ENCODE results near the gene MYH2.

The MYH2 gene

DNA sequence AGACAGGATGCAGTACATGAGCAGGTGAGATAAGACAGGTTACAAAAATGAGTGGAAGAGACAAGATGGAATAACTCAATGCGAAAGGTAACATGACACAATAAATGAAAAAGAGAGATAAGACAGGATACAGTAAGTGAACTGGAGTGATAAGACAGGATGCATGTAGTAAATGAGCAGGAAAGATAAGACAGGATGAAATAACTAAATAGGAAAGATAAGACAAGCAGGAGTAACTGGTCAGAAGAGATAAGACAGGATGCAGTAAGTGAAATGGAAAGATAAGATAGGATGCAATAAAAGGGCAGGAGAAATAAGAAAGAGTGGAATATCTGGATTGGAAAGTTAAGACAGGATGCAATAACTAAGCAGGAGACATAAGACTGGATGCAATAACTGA lies 71.8 kb downstream of the MYH2 start:
- no peaks in the 10 kb centered on the region for H3K36me3 Mint-ChIP-seq (ENCODE audit: low read depth)
- DNase-seq (ENCODE audit: low spot score) = no peak
- H3K9me3 Mint-ChIP-seq = peaks cover 8% of the 10 kb centered on the region
- no peak overlapping the region for H3K27ac Mint-ChIP-seq
- no peaks in the 10 kb centered on the region for H3K27me3 Mint-ChIP-seq (ENCODE audit: low read depth)
- no peaks in the 10 kb centered on the region for H3K4me1 Mint-ChIP-seq (ENCODE audit: low read depth)
- H3K4me3 Mint-ChIP-seq = no peak overlapping the region

DNA sequence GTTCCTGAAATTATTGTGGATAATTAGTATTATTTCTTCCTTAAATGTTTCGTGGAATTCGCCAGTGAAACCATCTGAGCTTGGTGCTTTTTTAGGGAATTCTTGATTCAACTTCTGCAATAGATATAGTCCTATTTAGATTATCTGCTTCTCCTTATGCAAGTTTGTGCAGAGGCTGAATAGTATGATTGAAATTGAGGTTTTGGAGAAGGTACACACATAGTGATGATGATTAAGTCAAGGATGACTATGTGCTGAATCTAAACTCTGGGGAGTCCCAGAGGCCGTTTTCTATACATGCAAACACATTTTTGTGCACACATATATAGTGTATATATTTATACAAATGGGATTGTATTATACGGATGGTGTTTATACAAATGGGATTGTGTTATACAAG lies 74.9 kb downstream of the MYH2 start:
- Mint-ChIP-seq H3K36me3 (ENCODE audit: low read depth) (no peaks in the 10 kb centered on the region), H3K27ac (no peak overlapping the region), H3K4me3 (no peak overlapping the region), H3K4me1 (ENCODE audit: low read depth) (no peaks in the 10 kb centered on the region), H3K9me3 (no peaks in the 10 kb centered on the region), H3K27me3 (ENCODE audit: low read depth) (no peaks in the 10 kb centered on the region)
- no peak for DNase-seq (ENCODE audit: low spot score)

DNA sequence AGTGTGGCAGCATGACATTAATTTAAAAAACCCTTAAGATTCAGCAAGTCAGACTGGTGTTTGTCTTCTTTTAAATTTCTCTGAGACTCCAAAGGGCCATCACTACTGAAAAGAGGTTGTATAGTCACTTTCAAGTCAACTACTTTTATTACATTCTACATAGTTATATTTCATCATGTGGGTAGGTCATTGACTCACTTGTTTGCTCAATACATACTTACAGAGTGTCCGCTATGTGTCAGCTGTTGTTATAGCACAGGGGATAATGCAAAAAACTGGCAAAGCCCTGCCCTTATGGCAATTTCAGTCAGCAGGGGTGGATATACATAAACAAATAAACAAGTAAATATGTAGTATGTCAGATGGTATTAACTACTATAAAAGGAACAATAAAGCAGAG lies 77.6 kb downstream of the MYH2 start:
- no peak overlapping the region for H3K4me3 Mint-ChIP-seq
- H3K4me1 Mint-ChIP-seq (ENCODE audit: low read depth) = no peaks in the 10 kb centered on the region
- H3K27ac Mint-ChIP-seq = no peak overlapping the region

More for the DNA sequence above, 77.6 kb downstream of the MYH2 start:
- Mint-ChIP-seq H3K27me3 (ENCODE audit: low read depth) (no peaks in the 10 kb centered on the region), H3K9me3 (no peaks in the 10 kb centered on the region), H3K36me3 (ENCODE audit: low read depth) (no peaks in the 10 kb centered on the region)
- no peak for DNase-seq (ENCODE audit: low spot score)
